NT2/D1 (cell line): ENCODE data around the gene GPRC5B.

ENCODE experiments used
- YY1 ChIP-seq: IDR thresholded peaks from 2 replicates; pipeline ENCODE4 v1.6.1; 2011; ENCODE audit not compliant: insufficient read length, insufficient read depth
- ZNF274 ChIP-seq: IDR thresholded peaks from 2 replicates; pipeline ENCODE4 v1.6.1; 2011; ENCODE audit warnings: mild to moderate bottlenecking, low read depth, low read length

DNA sequence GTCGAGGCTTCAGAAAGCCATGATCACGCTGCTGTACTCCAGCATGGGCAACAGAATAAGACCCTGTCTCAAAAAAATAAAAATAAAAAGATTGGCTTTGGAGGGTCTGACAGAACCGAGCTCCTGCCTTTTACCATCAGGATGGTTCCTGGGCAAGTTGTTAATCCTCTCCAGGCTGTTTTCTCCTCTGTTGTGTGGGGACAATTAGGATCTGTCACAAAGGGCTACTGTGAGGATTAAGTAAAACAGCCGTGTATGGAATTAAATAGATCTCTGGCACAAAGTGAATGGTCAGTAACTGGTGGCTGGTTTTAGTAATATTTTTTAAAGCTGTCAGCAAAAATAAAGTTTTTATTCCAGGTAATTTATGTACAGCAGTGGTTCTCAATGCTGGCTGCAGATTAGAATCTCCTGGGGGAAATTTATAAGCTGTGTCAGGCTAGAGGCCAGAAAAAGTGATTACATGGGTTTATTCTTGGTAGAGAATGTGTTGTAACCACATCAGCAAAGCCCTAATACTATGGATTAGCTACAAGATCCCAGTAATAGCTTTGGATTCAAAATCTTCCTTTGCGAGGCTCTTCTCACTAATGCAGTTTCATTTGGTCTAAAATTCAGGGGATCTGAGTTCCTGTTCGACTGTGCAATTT is 47.2 kb downstream of the GPRC5B start:
- TF ChIP-seq YY1 = no peak
- no peak for TF ChIP-seq ZNF274
